Measurements from ENCODE around the gene ADAD2.

DNA sequence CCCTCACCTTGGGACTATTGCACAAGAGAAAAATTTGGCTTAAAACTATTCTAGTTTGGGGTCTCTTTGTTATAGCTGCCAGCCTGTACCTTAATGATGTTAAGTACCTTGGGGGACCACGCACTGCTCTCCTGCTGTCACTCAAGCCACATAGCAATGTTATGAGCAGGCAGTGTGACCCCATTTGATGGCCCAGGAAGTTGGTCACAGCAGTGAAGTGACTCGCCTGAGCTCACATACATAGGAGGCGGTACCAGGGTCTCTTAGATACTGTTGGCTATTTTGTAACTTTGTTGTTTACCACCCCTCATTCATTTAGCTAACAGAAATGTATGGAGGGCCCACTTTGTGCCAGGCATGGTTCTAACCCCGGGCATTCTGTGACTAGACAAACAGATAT, 32.5 kb downstream of the ADAD2 start:
- TF ChIP-seq POLR2A (IDR thresholded peaks at IDR 0.05; ENCODE audit: low read depth, low read length) (no peak), POLR2AphosphoS5 (IDR thresholded peaks at IDR 0.05; ENCODE audit: low read depth, low read length) (no peak), TAF1 (IDR thresholded peaks at IDR 0.05; ENCODE audit: borderline replicate concordance, low read depth, low read length) (no peak)

Measured in GM12892 (cell line).